Stimulated activated naive CD8-positive, alpha-beta T cell treated with anti-CD3 and anti-CD28 coated beads, Interleukin-15, amount 100 ng/mL, for 72 hours (primary cell): ENCODE measurements around the gene TMEM53.

Source experiments
- ATAC-seq: fragments of 150-1000 bp; cut with Tn5 transposase; 2 replicates; pipeline ENCODE4 v1.10.0; 2021; ENCODE audit warnings: mild to moderate bottlenecking, moderate library complexity
- DNase-seq, 2 donors: peaks; one replicate each; pipeline ENCODE4 v3.0.0; 2021 to 2022
- H3K27ac Mint-ChIP-seq, 2 donors: one replicate each; pipeline ENCODE4 v1.8.0; 2022; ENCODE audit warnings: mild to moderate bottlenecking in 2 of 2, mixed read lengths in 2 of 2, moderate library complexity in 2 of 2
- H3K27me3 Mint-ChIP-seq: one replicate; pipeline ENCODE4 v1.8.0; 2022; ENCODE audit warnings: mixed read lengths
- H3K4me1 Mint-ChIP-seq: one replicate; pipeline ENCODE4 v1.8.0; 2022; ENCODE audit warnings: mild to moderate bottlenecking, mixed read lengths
- H3K4me3 Mint-ChIP-seq, 2 donors: one replicate each; pipeline ENCODE4 v1.8.0; 2022; ENCODE audit warnings: mild to moderate bottlenecking in 2 of 2, mixed read lengths in 2 of 2, moderate library complexity in 1 of 2
- H3K9me3 Mint-ChIP-seq, 2 donors: one replicate each; pipeline ENCODE4 v1.8.0; 2022; ENCODE audit warnings: mixed read lengths in 2 of 2

The TMEM53 gene

GRCh38 chr1:44636083-44636687 is 38.1 kb downstream of the TMEM53 start:
- H3K27ac Mint-ChIP-seq: peak overlapping the region in 1 of 2 donors; percentile 82
- peaks cover 43% of the 10 kb centered on the region for H3K4me1 Mint-ChIP-seq
- no peak for DNase-seq
- no peak overlapping the region for H3K4me3 Mint-ChIP-seq
- no peaks in the 10 kb centered on the region for H3K27me3 Mint-ChIP-seq
- no peaks in the 10 kb centered on the region for H3K9me3 Mint-ChIP-seq
- ATAC-seq: no peak

GRCh38 chr1:44635439-44635838 is 38.8 kb downstream of the TMEM53 start:
- peaks cover 5 to 6% of the 10 kb centered on the region in 2 donors for H3K9me3 Mint-ChIP-seq
- H3K27ac Mint-ChIP-seq: peak overlapping the region; percentile 59 to 82
- peaks cover 51% of the 10 kb centered on the region for H3K4me1 Mint-ChIP-seq
- H3K27me3 Mint-ChIP-seq: no peaks in the 10 kb centered on the region
- no peak overlapping the region for H3K4me3 Mint-ChIP-seq
- ATAC-seq (no peak), DNase-seq (no peak)

- Mint-ChIP-seq H3K4me3 (no peak overlapping the region), H3K27ac (no peak overlapping the region), H3K9me3 (peaks cover 8% of the 10 kb centered on the region in 2 donors), H3K27me3 (no peaks in the 10 kb centered on the region), H3K4me1 (peaks cover 52% of the 10 kb centered on the region)
- ATAC-seq (no peak), DNase-seq (no peak)
Measured at GRCh38 chr1:44634606-44635189, 39.6 kb downstream of the TMEM53 start.

- H3K4me3 Mint-ChIP-seq: peak overlapping the region; percentile 91 to 95
- peaks cover 52% of the 10 kb centered on the region for H3K4me1 Mint-ChIP-seq
- ATAC-seq (no peak), DNase-seq (no peak)
- H3K27ac Mint-ChIP-seq: peak overlapping the region; percentile 99
- no peaks in the 10 kb centered on the region for H3K27me3 Mint-ChIP-seq
- peaks cover 8% of the 10 kb centered on the region in 2 donors for H3K9me3 Mint-ChIP-seq
Measured at GRCh38 chr1:44632598-44632997, 41.7 kb downstream of the TMEM53 start.

- ATAC-seq: peak; percentile 87
- peak; percentile 88 to 92 for DNase-seq
- no peaks in the 10 kb centered on the region for H3K27me3 Mint-ChIP-seq
- peaks cover 52% of the 10 kb centered on the region for H3K4me1 Mint-ChIP-seq
- peak overlapping the region; percentile 91 to 95 for H3K4me3 Mint-ChIP-seq
- H3K9me3 Mint-ChIP-seq: peaks cover 8% of the 10 kb centered on the region in 2 donors
- peak overlapping the region; percentile 99 for H3K27ac Mint-ChIP-seq
Measured at GRCh38 chr1:44631647-44632539, 42.4 kb downstream of the TMEM53 start.

GRCh38 chr1:44631333-44631646 is 43.0 kb downstream of the TMEM53 start:
- Mint-ChIP-seq H3K9me3 (peaks cover 8% of the 10 kb centered on the region in 2 donors), H3K4me1 (peaks cover 52% of the 10 kb centered on the region), H3K4me3 (peak overlapping the region; percentile 91 to 95), H3K27ac (peak overlapping the region; percentile 98 to 99), H3K27me3 (no peaks in the 10 kb centered on the region)
- no peak for DNase-seq
- ATAC-seq: peak; percentile 53

GRCh38 chr1:44630116-44630515 is 44.2 kb downstream of the TMEM53 start:
- ATAC-seq: no peak
- no peaks in the 10 kb centered on the region for H3K27me3 Mint-ChIP-seq
- peaks cover 8% of the 10 kb centered on the region in 2 donors for H3K9me3 Mint-ChIP-seq
- H3K4me1 Mint-ChIP-seq: peaks cover 41% of the 10 kb centered on the region
- peak overlapping the region; percentile 91 to 95 for H3K4me3 Mint-ChIP-seq
- peak overlapping the region in 1 of 2 donors; percentile 98 for H3K27ac Mint-ChIP-seq
- DNase-seq: no peak

GRCh38 chr1:44628962-44629756 is 45.1 kb downstream of the TMEM53 start:
- ATAC-seq (no peak), DNase-seq (no peak)
- Mint-ChIP-seq H3K4me1 (peaks cover 31% of the 10 kb centered on the region), H3K27ac (no peak overlapping the region), H3K4me3 (no peak overlapping the region), H3K9me3 (peaks cover 8% of the 10 kb centered on the region in 2 donors), H3K27me3 (no peaks in the 10 kb centered on the region)

GRCh38 chr1:44625348-44625747 is 48.9 kb downstream of the TMEM53 start:
- H3K4me3 Mint-ChIP-seq: no peak overlapping the region
- ATAC-seq (no peak), DNase-seq (no peak)
- H3K27me3 Mint-ChIP-seq: no peaks in the 10 kb centered on the region
- peaks cover under 1% of the 10 kb centered on the region for H3K4me1 Mint-ChIP-seq
- H3K27ac Mint-ChIP-seq: no peak overlapping the region
- peaks cover 1 to 2% of the 10 kb centered on the region in 2 donors for H3K9me3 Mint-ChIP-seq

- Mint-ChIP-seq H3K4me3 (no peak overlapping the region), H3K27me3 (no peaks in the 10 kb centered on the region), H3K4me1 (no peaks in the 10 kb centered on the region), H3K27ac (no peak overlapping the region), H3K9me3 (no peaks in the 10 kb centered on the region)
- DNase-seq: no peak
- ATAC-seq: no peak
Measured at GRCh38 chr1:44624268-44624901, 49.9 kb downstream of the TMEM53 start.

GRCh38 chr1:44621841-44622286 is 52.4 kb downstream of the TMEM53 start:
- H3K4me3 Mint-ChIP-seq: no peak overlapping the region
- DNase-seq: no peak
- no peaks in the 10 kb centered on the region for H3K4me1 Mint-ChIP-seq

GRCh38 chr1:44620072-44620471 is 54.2 kb downstream of the TMEM53 start:
- Mint-ChIP-seq H3K4me3 (no peak overlapping the region), H3K27ac (no peak overlapping the region), H3K4me1 (no peaks in the 10 kb centered on the region), H3K9me3 (no peaks in the 10 kb centered on the region), H3K27me3 (no peaks in the 10 kb centered on the region)
- ATAC-seq (no peak), DNase-seq (no peak)

More at GRCh38 chr1:44621841-44622286, 52.4 kb downstream of the TMEM53 start:
- Mint-ChIP-seq H3K27me3 (no peaks in the 10 kb centered on the region), H3K27ac (no peak overlapping the region), H3K9me3 (no peaks in the 10 kb centered on the region)
- ATAC-seq: no peak

GRCh38 chr1:44619261-44619900 is 54.9 kb downstream of the TMEM53 start:
- DNase-seq (no peak), ATAC-seq (no peak)
- peak overlapping the region in 1 of 2 donors; percentile 69 for H3K27ac Mint-ChIP-seq
- no peaks in the 10 kb centered on the region for H3K4me1 Mint-ChIP-seq
- H3K4me3 Mint-ChIP-seq: no peak overlapping the region
- no peaks in the 10 kb centered on the region for H3K27me3 Mint-ChIP-seq
- no peaks in the 10 kb centered on the region for H3K9me3 Mint-ChIP-seq

- Mint-ChIP-seq H3K27ac (no peak overlapping the region), H3K9me3 (no peaks in the 10 kb centered on the region)
- ATAC-seq: no peak
Measured at GRCh38 chr1:44617703-44618029, 56.6 kb downstream of the TMEM53 start.

More at GRCh38 chr1:44617703-44618029, 56.6 kb downstream of the TMEM53 start:
- Mint-ChIP-seq H3K27me3 (no peaks in the 10 kb centered on the region), H3K4me1 (no peaks in the 10 kb centered on the region), H3K4me3 (no peak overlapping the region)
- DNase-seq: no peak
